ENCODE data around the gene MOCS2.

DNA sequence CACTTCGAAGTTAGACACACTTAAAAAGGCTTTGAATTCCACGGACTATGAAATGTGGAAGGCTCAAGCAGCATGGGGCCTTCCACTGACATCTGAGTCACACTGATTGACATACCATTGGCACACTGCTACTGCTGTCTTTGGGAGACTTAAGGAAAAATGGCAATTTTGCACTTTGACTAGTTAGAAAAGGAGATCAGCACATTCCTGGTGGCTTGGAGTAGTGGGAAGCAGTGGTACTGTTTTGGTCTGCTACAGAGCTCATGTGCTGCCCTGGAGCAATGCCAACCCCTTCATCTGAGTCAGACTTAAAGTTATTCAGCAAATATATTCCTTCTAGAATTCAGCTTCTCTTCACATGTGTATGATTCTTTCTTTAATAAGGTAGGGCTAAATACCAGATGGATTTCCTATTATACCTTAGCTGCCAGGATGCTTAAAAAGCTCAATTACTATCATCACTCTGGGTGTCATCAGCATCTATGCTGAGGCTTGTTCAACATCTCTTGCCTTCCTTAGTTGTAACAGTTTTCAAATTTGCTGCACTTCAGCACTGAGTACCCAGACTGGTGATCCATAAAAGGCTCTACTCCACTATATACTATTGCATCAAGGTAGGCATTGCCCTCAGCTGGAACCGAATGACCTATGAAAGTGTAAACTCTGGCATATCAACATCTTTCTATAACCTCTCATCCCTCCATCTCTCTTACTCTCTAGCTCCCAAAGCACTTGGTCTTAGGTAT lies 42.3 kb upstream of the MOCS2 start:
- TF ChIP-seq CTCF (IDR thresholded peaks at IDR 0.05; ENCODE audit: insufficient read depth, low read length) (no peak), POLR2AphosphoS5 (IDR thresholded peaks at IDR 0.05; ENCODE audit: low read depth) (no peak), REST (IDR thresholded peaks at IDR 0.05; ENCODE audit: insufficient replicate concordance, low read depth) (no peak)
